Astrocyte (in vitro differentiated cells and primary cell): ENCODE measurements around the gene RPS6KA2.

Experiments used
- EZH2 ChIP-seq: IDR thresholded peaks from 2 replicates; pipeline ENCODE4 v1.6.1; 2012; ENCODE audit warnings: mild to moderate bottlenecking, low read length, inconsistent platforms; ENCODE audit not compliant: insufficient read depth
- TF ChIP-seq, protein P1 (sequence below): IDR thresholded peaks from 2 replicates; pipeline ENCODE4 v1.5.1; 2011; ENCODE audit warnings: low read depth, mild to moderate bottlenecking, inconsistent platforms, low read length, moderate library complexity; ENCODE audit not compliant: insufficient read depth

DNA sequence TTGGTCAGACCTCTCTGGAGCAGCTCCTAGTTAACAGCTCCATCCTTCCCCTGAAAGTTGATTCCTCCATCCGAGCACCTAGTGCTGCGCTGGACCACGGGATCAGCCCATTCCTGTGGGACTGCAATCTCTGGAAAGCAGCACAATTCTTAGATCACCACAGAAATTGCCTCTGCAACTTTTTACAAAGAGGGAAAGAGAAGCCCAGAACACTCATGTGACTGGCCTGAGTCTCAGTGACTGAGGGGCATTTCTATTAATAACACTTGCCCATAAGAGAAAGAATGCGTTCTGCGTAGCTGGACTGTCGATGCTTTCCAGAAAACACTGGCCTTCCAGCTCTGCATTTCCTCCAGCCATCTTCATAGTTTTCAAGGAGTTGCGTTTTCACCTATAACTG is 262.6 kb downstream of the RPS6KA2 start:
- TF ChIP-seq, protein P1, sequence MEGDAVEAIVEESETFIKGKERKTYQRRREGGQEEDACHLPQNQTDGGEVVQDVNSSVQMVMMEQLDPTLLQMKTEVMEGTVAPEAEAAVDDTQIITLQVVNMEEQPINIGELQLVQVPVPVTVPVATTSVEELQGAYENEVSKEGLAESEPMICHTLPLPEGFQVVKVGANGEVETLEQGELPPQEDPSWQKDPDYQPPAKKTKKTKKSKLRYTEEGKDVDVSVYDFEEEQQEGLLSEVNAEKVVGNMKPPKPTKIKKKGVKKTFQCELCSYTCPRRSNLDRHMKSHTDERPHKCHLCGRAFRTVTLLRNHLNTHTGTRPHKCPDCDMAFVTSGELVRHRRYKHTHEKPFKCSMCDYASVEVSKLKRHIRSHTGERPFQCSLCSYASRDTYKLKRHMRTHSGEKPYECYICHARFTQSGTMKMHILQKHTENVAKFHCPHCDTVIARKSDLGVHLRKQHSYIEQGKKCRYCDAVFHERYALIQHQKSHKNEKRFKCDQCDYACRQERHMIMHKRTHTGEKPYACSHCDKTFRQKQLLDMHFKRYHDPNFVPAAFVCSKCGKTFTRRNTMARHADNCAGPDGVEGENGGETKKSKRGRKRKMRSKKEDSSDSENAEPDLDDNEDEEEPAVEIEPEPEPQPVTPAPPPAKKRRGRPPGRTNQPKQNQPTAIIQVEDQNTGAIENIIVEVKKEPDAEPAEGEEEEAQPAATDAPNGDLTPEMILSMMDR = no peak
- no peak for TF ChIP-seq EZH2
